HL-60 (cell line): Measurements from ENCODE around the gene SORCS1.

Source experiments
- DNase-seq, 2 experiments: peaks; one replicate each; pipeline ENCODE4 v3.0.0-alpha.2; 2010 to 2020; ENCODE audit warnings: low read depth in 1 of 2, low spot score in 1 of 2
- H3K27ac ChIP-seq: fragments of 250-450 bp; sonication (Bioruptor Pico); replicated peaks from 2 replicates; pipeline ENCODE4 v1.5.1; 2020; ENCODE audit warnings: mild to moderate bottlenecking, moderate library complexity
- H3K27me3 ChIP-seq: fragments of 250-450 bp; sonication (Bioruptor Pico); 2 replicates; pipeline ENCODE4 v1.5.1; 2021; ENCODE audit warnings: mild to moderate bottlenecking, moderate library complexity; ENCODE audit not compliant: insufficient read depth, poor library complexity, severe bottlenecking
- H3K4me3 ChIP-seq: replicated peaks from 2 replicates; pipeline ENCODE4 v1.5.1; 2011; ENCODE audit warnings: mild to moderate bottlenecking, control low read depth, low read length; ENCODE audit not compliant: insufficient read depth
- CTCF ChIP-seq: IDR thresholded peaks from one replicate; pipeline ENCODE4 v1.5.1; 2011; ENCODE audit warnings: low read length, control low read depth, inconsistent platforms; ENCODE audit not compliant: insufficient read depth
- GABPA ChIP-seq: IDR thresholded peaks from 2 replicates; pipeline ENCODE4 v1.6.1; 2012; ENCODE audit warnings: low read depth
- POLR2AphosphoS5 ChIP-seq: IDR thresholded peaks from 2 replicates; pipeline ENCODE4 v1.6.1; 2012; ENCODE audit warnings: low read depth
- REST ChIP-seq: IDR thresholded peaks from 2 replicates; pipeline ENCODE4 v1.6.1; 2012; ENCODE audit warnings: low read depth; ENCODE audit not compliant: insufficient replicate concordance
- SPI1 ChIP-seq: IDR thresholded peaks from 2 replicates; pipeline ENCODE4 v1.6.1; 2012; ENCODE audit warnings: low read depth, mild to moderate bottlenecking, borderline replicate concordance

Gene SORCS1

GRCh38 chr10:106571192-106571946 is 593.1 kb downstream of the SORCS1 start:
- H3K27ac ChIP-seq = no peak overlapping the region
- TF ChIP-seq POLR2AphosphoS5 (no peak), REST (no peak), CTCF (no peak), GABPA (no peak), SPI1 (no peak)
- no peak for DNase-seq

GRCh38 chr10:106570268-106570667 is 594.2 kb downstream of the SORCS1 start:
- no peak for DNase-seq
- H3K27me3 ChIP-seq = no peaks in the 10 kb centered on the region
- TF ChIP-seq REST (no peak), POLR2AphosphoS5 (no peak), CTCF (no peak), GABPA (no peak), SPI1 (no peak)
- no peak overlapping the region for H3K4me3 ChIP-seq
- H3K27ac ChIP-seq = no peak overlapping the region

More at GRCh38 chr10:106571192-106571946, 593.1 kb downstream of the SORCS1 start:
- no peaks in the 10 kb centered on the region for H3K27me3 ChIP-seq
- no peak overlapping the region for H3K4me3 ChIP-seq

- Histone ChIP-seq H3K4me3 (no peak overlapping the region), H3K27me3 (no peaks in the 10 kb centered on the region), H3K27ac (no peak overlapping the region)
- TF ChIP-seq GABPA = no peak
- TF ChIP-seq POLR2AphosphoS5 = no peak
- no peak for TF ChIP-seq SPI1
- TF ChIP-seq REST = no peak
- TF ChIP-seq CTCF = no peak
- DNase-seq = no peak
These were observed 596.9 kb downstream of the SORCS1 start for GRCh38 chr10:106567629-106568028.
